HG02763 (cell line): ENCODE measurements around the gene LGALS7.

Experiments
- ATAC-seq: cut with Tn5 transposase; IDR thresholded peaks from one replicate; pipeline ENCODE4 v1.9.1; 2021; ENCODE audit warnings: mild to moderate bottlenecking, moderate library complexity; ENCODE audit not compliant: unreplicated experiment

LGALS7 gene

DNA sequence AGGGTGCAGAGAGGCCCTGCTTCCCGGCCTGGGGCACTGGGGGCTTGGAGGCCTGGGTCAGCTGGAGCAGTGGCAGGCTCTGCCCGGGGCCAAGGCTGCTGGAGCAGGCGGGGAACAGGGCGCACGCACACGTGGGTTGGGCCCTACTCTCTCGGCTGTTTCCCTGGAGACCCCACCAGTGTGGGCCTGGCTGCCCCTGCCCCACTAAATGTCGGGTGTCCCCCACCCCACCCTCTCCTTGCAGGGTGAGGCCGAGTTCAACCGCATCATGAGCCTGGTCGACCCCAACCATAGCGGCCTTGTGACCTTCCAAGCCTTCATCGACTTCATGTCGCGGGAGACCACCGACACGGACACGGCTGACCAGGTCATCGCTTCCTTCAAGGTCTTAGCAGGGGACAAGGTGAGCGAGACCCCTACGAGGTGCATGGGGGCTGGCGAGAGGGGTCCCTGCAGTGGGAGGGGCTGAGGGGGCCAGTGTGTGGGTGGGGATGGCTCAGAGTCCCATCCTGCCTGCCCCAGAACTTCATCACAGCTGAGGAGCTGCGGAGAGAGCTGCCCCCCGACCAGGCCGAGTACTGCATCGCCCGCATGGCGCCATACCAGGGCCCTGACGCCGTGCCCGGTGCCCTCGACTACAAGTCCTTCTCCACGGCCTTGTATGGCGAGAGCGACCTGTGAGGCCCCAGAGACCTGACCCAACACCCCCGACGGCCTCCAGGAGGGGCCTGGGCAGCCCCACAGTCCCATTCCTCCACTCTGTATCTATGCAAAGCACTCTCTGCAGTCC is 44.4 kb downstream of the LGALS7 start:
- ATAC-seq, result no peak

DNA sequence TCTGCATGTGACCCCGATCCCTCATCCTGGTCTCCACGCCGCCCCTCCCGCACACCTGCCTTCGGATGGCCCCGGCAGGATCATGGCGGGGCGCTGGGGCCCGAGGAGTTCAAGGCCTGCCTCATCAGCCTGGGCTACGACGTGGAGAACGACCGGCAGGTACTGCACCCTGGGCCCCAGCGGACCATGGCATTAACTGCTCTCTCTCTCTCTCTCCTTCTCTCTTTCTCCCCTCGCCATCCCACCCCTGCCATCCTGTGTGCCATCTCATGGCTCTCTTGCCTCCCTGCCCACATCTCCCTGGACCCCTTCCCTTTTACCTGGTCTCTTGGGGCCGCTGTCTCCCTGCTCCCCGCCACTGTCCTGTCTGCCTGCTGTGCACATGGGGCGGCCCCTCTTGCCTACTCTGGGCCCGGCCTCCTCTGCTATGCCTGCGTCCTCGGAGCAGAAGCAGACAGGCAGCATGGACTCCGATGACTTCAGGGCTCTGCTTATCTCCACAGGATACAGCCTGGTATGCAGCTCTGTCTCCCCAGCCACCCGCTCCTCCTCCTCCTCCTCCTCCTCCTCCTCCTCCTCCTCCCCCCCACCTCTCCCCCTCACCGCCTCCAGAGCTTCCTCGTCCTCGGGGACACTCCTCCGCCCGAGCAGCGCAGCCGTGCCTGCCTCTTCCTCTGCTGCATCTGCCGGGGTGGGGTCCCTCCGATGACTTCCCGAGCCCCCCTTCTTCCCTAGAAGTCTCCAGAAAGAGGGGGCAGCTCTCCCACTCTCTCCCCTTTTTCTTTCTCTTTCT is 45.3 kb downstream of the LGALS7 start:
- no peak for ATAC-seq

DNA sequence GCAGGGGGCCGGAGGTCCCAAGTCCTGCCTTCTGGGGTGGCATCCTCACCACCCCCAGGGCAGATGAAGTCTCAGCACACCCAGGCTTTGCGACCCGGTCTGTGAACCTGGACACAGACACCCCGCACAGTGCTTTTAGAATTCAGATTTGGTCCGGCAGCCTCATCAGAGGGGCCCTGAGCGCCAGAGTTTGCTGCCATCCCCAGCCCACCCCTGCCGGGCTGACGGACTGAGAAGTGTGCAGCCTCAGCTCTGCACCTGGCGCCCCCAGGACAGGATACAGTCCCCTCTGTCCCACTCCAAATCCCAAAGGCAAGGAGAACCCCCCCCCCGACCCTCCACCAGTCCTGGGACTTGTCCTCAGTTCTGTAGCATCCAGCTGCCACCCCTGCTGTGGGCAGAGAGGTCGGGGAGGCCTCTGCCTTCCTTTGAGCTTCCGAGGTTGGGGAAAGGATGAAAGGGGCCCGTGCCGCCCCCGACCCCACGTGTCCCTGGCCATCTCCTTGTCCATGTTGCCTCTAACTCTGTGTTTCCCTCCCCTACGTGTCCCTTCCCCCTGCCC is 45.9 kb downstream of the LGALS7 start:
- ATAC-seq, result no peak

DNA sequence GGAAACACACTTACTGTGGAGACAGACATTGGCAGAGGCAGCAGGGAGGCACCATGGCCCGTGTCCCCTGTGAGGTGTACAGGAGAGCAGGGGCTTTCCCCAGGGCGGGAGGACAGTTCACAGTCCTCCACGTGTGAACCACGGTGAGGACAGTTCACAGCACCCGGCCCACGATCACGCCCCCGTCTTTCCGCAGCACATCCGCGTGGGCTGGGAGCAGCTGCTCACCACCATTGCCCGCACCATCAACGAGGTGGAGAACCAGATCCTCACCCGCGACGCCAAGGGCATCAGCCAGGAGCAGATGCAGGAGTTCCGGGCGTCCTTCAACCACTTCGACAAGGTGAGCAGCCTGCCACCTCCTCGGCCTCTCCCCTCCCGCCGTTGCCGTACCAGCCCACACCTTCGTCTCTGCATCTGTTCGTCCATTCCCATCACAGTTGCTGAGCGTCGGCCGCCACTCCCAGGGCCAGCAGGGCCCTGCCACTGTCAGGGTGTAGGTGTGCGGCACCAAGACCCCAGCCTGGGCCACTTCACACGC is 46.5 kb downstream of the LGALS7 start:
- no peak for ATAC-seq

DNA sequence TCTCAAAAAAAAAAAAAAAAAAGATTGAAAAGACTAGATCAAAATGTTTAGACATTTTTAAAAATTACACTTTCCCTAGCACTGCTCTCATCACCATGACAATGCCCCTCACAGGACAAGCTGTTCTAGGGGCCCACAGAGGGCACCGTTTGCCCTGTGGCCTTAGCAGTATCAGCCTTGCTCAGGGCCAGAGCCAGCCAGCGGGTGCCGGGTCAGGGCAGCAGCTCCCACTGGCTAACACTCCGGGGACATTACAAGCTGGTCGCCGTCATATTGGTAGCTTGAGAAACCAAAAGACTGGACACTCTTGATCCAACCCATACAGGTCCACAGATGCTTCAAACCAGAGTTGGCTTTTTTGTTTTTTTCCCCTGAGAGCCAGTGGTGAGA is 47.0 kb downstream of the LGALS7 start:
- ATAC-seq, result no peak

DNA sequence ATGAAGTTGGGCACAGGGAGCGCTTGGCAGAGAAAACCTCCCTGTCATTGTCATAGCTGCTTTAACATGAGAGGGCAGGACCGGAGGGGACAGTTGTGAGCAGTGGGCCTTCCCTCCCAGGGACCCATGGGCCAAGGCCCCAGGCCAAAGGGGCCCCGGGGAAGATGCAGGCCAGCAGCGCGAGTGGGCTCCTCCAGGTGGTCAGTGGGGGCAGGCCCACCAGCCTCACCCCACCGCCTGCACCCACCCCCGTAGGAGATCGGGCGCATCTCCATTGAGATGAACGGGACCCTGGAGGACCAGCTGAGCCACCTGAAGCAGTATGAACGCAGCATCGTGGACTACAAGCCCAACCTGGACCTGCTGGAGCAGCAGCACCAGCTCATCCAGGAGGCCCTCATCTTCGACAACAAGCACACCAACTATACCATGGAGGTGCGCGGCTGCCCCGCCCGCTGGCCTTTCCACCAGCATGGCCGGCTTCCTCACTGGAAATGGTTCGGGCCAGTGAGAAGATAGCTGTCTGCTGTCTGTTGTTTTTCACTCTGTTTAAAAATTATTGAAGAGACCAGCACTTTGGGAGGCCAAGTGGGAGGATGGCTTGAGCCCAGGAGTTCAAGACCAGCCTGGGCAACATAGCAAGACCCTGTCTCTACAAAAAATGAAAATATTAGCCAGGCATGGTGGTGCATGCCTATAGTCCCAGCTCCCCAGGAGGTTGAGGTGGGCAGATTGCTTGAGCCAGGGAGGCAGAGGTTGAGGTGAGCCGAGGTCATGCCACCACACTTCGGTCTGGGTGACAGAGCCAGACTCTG is 47.6 kb downstream of the LGALS7 start:
- no peak for ATAC-seq

DNA sequence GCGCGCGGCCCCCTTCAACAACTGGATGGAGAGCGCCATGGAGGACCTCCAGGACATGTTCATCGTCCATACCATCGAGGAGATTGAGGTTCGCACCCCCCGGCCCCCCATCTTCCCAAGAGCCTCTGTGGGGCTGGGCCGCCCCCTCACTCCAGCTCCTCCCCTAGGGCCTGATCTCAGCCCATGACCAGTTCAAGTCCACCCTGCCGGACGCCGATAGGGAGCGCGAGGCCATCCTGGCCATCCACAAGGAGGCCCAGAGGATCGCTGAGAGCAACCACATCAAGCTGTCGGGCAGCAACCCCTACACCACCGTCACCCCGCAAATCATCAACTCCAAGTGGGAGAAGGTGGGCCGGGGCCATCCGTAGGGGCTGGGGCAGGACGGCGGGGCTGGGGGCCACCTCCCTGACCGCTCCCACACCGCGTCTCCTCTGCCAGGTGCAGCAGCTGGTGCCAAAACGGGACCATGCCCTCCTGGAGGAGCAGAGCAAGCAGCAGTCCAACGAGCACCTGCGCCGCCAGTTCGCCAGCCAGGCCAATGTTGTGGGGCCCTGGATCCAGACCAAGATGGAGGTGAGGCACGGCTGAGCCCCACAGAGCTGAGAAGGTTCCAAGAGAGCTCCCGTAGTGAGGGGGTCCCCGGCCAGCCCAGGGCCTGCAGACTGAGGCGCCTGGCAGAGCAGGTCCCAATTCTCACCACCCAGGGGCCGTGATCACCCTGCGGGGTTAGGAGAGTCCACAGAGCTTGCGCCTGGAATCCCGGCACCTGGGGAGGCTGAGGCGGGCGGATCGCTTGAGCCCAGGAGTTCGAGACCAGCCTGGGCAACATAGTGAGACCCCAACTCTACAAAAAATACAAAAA is 49.1 kb downstream of the LGALS7 start:
- ATAC-seq, result no peak

DNA sequence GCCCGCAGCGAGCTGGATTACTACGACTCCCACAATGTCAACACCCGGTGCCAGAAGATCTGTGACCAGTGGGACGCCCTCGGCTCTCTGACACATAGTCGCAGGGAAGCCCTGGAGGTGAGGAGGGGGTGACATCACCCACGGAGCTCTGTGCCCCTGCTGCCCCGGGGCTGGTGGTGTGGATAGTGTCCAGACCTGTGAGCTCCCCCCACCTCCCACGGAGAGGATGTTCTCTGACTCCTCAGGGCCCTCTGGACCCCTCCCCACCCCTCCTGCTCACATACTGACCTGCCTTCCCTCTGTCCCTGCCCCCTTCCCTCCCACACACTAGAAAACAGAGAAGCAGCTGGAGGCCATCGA is 49.7 kb downstream of the LGALS7 start:
- ATAC-seq, result no peak

DNA sequence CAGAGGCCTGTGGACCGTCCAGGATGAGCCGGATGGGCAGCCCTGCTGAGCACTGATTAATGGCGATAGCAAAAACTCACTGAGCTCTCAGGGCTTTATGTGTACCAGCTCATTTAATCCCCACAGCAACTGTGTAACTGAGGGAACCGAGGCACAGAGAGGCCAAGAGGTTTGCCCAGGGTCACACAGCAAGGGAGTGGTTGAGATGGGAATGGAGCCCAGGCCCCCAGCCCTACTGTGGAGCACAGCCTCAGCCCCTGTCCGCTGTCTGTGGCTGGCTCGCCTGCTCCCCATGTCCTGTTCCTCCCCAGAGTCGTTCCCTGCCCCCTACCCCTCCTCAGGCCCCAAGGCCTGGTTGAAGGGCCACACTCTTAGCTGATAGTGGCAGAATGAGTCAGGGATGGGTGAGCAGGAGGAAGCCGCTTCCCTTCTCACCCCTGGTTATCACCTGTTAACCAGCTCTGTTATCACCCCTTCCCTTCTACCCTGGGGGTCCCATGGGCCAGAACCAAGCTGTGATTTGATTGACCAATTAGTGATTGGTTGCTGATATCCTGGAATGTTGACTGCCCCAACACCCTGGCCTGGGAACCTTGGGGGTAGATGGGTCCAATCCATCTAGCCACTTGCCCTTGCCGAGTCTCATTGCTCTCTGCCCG is 50.2 kb downstream of the LGALS7 start:
- ATAC-seq, result no peak

DNA sequence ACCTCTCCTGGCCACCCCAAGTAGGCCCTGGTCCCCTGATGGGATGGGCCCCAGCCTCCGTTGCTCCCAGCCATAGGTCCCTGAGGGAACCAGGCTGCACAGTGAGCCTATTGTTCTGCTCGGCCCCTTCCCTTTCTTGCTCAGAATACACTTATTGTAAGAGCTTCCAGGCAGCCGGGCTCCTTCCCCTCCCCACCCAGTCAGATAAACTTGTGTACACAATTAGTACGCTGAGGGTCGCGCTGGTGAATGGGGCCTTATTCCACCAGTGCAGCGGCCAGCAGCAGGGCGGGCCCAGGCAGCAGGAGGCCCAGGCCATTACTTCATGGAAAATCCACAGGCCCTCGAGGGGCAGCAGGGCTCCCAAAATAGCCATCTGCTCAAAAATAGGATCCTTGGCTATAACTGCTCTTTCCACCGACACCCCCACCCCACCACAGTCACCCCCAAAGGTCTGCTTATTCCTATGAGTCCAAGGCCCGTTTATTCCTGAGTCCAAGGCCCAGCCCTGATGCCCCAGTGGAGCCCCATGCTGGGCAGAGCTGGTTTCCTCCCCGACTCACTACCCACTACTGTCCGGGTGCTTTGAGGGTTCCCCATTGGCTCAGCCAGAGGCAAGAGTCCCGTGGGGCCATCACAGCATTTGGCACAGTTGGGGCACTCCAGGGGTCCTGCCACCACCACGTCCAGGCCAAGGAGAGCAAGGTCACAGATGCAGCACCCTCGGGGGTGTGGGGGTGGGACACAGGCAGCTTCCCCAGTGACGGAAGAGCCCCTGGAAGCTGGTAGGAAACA is 51.1 kb downstream of the LGALS7 start:
- ATAC-seq, result no peak

DNA sequence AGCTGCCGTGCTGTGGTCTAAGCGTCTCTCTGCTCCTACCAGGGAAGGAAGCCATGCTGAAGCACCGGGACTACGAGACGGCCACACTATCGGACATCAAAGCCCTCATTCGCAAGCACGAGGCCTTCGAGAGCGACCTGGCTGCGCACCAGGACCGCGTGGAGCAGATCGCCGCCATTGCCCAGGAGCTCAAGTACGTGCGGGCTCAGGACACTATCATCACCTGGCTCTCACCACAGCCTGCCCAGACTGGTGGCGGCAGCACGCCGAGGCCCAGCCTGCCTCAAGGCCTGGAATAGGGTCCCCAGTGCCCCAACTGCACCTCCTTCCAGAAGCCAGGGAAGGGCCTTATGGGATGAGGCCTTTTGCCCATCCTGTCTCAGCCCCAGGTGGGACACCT is 51.8 kb downstream of the LGALS7 start:
- no peak for ATAC-seq
